ENCODE data around the gene ALDH5A1.

The ALDH5A1 gene

GRCh38 chr6:24494821-24495795 is at the start of gene ALDH5A1:
Gene ALDH5A1, plus strand, starts transcription at chr6:24494969. Its CDS starts 28 bp downstream, at chr6:24494997.
- DNase-seq (ENCODE audit: low spot score), result peak; percentile 89

DNA sequence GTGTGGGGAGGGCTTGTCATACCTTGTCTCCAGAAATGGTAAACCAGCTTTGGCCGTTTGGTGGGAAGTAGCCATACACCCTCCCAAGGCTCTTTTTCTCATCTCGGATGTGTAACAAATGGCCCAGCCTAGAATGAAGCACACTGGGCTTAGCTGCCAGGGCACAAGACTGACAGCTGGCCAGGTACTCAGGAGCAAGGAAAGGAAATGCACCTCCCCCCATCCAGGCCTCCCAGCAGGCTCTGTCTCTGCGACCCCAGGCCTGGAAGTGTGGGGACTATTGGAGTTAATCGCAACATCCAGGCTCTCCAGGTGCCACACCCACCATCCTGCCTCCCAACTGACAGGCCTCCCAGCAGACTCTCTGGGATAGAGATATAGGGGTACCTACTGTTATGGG is 49.1 kb upstream of the ALDH5A1 start:
- no peak for DNase-seq (ENCODE audit: low spot score)

GRCh38 chr6:24446670-24447069 is 48.1 kb upstream of the ALDH5A1 start:
- no peak for DNase-seq (ENCODE audit: low spot score)

DNA sequence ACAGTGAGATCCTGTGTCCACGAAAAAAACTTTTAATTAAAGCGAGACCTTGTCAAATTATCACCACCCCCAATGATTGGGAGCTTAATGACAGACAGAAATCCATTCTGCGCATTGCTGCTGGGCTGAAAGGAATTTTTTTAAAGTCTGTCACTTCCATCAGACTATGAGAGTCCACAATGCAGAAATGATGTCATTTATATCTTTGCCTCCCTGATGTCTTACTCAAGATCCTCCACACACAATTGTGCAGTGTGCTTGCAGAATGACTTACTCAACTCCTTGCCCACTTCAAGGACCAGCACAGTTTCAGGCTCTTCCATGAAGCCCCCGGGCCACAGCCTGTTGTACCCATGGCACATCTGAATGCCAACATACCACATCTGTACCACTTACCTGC is 46.4 kb upstream of the ALDH5A1 start:
- no peak for DNase-seq (ENCODE audit: low spot score)

DNA sequence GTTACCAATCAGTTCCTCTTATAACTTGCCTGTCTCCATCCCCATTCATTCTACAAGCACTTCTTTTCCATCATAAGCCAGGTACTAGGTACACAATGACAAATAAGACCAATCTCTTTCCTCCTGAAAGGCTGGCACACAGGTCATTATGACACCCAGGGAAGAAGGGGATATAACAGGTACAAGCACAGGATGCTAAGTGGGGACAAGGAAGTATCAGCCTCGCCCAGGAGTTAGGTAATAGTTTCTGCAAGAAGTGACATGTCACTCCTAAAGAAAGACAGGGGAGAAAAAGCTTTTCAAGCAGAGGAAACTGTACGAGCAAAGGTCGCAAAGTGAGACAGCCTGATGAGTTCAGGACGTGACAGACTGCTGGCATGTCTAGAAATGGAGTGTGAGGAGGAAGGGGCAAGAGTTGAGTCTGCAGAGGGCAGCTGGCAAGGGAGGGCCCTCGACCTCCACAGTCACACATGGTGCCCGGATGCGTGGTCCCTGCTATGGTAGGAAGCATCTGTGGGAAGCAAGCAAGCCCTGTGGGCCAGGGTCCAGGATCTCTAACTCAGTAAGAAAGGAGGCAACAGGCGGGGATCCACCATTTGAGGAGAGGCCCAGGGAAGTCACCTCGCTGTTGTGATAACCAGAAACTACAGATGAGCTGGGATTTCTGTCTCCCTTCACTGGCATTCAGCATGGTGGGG is 45.8 kb upstream of the ALDH5A1 start:
- no peak for DNase-seq (ENCODE audit: low spot score)

GRCh38 chr6:24451581-24452388 is 43.0 kb upstream of the ALDH5A1 start:
- no peak for DNase-seq (ENCODE audit: low spot score)

- DNase-seq (ENCODE audit: low spot score), result no peak
Observed at GRCh38 chr6:24453921-24454320, 40.8 kb upstream of the ALDH5A1 start.

DNA sequence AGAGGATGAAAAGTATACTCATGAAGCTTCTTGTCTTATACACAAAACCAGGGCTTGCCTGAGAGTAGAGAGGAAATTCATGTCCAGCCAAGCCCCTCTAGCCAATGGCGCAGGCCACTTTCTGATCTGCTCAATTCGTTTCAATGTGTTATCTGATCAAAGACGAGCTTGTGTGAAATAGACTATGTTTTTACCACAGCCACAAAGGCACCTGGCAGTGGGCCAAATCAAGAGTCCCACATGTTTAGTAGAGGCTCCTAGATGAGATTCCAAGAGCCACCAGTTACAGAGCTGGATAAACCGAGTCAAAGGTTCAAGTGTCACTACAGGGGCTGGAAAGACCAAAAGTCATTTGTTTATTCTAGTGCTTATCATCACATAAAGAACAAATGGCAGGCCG is 40.3 kb upstream of the ALDH5A1 start:
- DNase-seq (ENCODE audit: low spot score), result no peak

DNA sequence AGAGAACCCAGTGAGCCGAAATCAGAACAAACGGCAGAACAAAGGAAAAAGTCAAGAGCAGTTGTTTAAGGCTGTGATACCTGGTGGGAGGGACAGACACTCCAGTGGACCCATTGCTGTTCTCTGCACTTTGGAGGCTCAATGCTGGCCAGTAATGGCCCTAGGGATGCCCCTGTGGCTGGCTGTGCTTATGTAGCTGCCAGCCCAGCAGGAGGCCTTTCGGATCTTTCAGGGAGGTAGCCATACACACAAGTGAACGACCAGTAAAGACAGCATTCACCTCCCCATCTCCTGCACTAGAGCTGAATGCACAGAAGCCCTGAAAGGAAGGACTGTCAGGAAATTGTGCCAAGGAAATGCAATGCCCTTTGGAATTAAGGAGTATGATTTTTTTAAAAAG is 39.7 kb upstream of the ALDH5A1 start:
- DNase-seq (ENCODE audit: low spot score), result no peak

DNA sequence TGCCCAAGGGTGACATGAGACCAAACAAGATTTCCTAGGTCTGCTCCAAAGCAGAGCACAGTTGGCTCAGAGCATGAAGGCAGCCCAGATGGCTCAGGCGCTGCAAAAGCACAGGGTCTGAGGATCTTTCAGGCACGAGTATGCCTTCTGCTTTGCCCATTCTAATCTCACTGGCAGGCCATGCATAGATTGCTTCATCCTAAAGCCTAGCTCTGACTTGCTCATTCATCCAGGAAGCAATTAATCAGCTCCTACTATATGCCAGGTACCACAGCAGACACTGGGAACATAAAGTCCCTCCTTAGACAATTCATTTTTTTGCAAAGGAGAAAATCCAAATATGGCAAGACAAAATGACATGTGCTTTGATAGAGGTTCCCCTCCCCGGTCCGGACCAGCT is 36.6 kb upstream of the ALDH5A1 start:
- no peak for DNase-seq (ENCODE audit: low spot score)

DNA sequence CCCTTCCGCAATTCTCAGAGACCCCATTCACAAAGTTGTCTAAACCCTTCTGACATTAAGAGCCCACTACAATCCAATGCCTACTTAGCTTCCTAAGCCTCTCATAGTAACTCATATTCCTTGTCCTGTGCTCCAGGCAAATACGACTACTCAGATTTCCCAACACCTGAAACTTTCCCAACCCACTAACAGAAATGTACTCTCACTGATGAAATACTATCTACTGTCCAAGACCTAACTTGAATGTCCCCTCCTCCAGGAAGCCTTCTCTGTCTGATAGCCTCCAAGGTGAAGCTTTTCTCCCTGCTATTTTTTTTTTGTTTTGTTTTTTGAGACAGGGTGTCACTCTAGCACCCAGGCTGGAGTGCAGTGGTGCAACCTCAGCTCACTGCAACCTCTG is 35.8 kb upstream of the ALDH5A1 start:
- no peak for DNase-seq (ENCODE audit: low spot score)

DNA sequence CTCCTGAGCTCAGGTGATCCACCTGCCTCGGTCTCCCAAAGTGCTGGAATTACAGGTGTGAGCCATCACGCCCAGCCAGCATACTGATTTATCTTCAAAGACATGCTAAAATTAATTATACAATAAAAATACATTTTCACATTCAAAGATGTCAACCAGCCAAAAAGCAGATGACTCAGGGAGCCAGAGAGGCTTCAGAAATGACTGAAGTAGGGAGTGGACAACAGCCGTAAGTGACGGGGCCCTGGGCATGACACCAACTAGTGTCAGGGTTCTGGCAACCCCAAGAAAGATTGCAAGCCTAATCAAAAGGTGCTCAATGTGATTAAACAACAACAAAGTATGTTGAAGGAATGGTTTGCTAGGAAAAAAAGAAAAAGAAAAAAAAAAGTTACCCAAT is 33.8 kb upstream of the ALDH5A1 start:
- no peak for DNase-seq (ENCODE audit: low spot score)

DNA sequence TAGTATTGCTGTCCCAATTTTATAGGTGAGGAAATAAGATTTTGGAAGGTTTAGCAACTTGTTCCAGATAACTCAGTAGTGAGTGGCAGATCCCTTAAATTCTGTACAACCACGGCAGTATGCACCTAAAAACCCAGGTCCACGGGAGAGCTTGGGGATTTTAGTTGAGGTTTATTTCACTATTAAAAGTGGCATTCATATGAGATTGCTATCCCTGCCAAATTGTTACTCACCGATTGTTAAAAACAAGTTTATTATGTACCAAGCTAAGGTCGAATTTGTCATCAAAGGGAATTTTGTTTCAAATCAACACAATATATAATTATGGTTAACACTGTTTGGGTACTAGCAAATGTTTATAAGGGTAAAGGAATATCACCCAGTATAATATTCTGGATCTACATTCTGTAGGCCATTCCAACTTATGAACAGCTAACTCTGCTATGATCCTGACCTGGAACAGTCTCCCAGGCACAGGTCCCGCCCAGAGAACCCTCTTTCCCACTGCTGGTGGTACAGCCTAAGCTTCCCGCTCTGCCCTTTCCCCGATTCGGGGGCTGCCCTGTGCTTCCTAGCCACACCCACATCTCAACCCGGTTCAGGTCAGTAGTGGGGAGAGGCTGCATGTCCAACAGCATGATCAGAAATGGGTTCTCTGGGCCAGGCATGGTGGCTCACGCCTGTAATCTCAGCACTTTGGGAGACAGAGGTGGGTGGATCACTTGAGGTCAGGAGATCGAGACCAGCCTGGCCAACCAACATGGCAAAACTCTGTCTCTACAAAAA is 30.3 kb upstream of the ALDH5A1 start:
- no peak for DNase-seq (ENCODE audit: low spot score)

- DNase-seq (ENCODE audit: low spot score), result no peak
Observed at GRCh38 chr6:24469811-24470210, 25.0 kb upstream of the ALDH5A1 start.

- no peak for DNase-seq (ENCODE audit: low spot score)
Observed at GRCh38 chr6:24472181-24472580, 22.6 kb upstream of the ALDH5A1 start.

DNA sequence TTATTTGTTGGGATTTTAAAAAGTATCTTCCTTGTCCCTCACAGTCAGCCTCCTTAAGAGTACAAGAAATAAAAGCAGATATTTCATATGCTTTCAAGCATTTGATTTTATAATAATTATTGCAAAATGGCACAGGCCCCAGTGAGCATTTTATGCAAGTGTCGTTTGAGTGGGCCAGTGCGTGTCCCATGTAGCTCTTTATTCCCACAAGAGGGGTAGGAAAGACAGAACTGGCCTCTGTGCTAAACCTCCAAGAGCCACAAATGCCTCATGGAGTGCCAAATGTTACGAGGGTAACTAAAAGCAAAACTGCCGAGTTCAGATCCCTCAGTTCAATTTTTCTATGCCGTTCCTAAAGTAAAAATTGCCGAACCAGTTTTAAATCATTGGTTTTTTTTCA is 18.1 kb upstream of the ALDH5A1 start:
- DNase-seq (ENCODE audit: low spot score), result no peak

DNA sequence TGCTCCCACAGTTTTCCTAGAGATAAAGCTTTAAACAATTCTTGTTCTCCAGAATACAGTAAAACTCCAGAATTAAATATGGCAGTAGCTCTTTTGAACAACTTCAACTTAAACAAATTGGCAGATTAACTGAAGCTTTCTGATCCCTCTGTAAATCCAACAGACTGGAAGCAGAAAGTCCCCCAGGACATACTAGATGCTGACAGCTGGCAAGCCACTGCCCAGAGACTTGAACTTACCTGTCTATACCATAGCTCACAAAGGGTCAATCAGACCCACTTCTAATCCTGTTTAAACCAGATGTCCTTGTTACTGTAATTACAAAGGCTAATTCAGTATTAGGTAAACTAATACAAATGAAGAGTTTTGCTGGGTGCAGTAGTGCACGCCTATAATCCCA is 17.7 kb upstream of the ALDH5A1 start:
- DNase-seq (ENCODE audit: low spot score), result no peak

GRCh38 chr6:24478903-24479302 is 15.9 kb upstream of the ALDH5A1 start:
- DNase-seq (ENCODE audit: low spot score), result no peak

- no peak for DNase-seq (ENCODE audit: low spot score)
Observed at GRCh38 chr6:24480705-24481104, 14.1 kb upstream of the ALDH5A1 start.

DNA sequence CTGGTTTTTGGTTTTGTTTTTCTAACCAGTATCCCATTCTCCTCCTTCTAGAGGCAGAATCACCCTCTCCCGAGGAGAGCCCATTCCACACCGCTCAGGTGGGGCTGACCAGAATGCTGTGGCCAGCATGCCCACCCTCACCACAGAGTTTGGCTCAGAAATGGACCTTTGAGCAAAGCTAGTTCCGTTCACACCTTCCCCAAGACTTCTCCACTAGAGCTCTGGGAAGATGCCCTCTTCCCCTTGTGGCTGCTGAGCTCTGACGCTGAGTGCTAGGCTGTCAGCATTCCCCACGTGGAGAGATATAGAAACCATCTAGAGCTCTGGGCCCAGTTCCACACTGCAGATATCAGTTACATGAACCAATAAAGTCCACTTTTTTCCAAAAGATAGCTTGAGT is 13.3 kb upstream of the ALDH5A1 start:
- DNase-seq (ENCODE audit: low spot score), result no peak

DNA sequence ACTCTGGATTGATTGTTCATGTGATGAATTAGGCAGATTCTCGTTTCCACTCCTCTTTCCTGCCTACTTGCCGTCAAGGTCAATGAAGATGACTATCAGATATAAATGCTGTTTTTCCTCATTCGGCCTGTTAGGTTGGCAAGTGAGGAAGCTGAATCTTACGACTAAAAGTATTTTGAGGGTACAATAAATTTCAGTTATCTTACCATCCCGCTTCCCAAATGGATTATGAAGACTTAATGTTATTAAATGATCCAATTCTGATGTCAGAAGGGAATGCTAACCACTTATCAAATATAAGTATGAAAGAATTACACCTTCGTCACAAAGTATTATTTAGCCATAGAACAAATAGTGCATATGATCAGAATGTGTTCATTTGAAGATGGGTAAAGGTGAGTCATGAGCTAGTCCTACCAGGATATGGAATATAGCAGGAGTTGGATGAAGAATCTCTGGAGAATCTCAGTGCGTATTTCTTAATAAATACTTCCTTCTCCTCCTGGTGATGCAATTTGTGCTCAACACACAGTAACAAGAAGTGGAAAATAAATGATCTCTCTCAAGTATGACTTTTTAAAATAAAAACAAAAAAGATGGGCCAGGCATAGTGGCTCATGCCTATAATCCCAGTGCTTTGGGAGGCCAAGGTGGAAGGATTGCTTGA is 10.0 kb upstream of the ALDH5A1 start:
- no peak for DNase-seq (ENCODE audit: low spot score)

All from NAMALWA (cell line).